ENCODE data around the gene AGRN. TPM values are rescaled to one million over a fixed set of nuclear protein-coding genes. Genes with fewer than 3 reads are reported as not detected.

The AGRN gene
- total and polyA plus RNA-seq, 8 donors = 96.8 to 208 (median 149) TPM

DNA sequence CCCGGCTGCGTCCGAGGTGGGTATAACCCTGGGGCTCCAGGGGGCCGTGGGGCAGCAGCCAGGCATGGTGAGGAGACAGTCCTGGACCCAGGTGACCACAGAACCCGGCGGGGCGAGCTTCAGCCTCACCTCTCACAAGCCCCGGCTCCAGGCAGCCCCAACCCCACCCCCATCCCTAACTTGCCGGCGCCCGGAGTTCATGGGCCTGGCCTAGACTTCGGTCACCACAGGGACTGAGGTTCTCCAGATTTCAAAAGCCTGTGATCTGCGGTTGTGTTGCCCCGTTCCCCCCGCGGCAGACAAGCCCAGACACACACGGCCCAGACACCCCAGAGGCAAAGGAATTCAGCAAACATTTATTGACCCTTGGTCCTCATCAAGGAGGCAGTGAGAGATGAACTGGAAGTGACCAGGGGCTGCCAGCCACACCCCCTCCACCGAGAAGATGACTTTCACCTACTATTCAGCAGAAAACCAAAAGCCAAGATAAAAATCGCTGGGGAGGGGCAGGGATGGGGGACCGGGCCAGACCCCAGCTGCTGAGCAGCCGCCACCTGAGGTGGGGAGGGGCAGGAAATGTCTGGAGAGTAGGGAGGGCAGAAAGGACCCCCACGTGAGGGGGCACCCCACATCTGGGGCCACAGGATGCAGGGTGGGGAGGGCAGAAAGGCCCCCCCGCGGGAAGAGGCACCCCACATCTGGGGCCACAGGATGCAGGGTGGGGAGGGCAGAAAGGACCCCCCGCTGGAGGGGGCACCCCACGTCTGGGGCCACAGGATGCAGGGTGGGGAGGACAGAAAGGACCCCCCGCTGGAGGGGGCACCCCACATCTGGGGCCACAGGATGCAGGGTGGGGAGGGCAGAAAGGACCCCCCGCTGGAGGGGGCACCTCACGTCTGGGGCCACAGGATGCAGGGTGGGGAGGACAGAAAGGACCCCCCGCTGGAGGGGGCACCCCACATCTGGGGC lies 24.0 kb upstream of the AGRN start:
- Histone ChIP-seq H3K27ac (no peak overlapping the region), H3K9me3 (peaks cover 0 to 9% of the 10 kb centered on the region in 2 donors), H3K36me3 (no peaks in the 10 kb centered on the region), H3K27me3 (peaks cover 11 to 77% of the 10 kb centered on the region in 2 donors), H3K4me3 (no peak overlapping the region), H3K4me1 (peaks cover 0 to 30% of the 10 kb centered on the region in 2 donors)
- ATAC-seq = no peak
- intact Hi-C loops (cut with DNase I) = no loop called here
- DNase-seq = peak in 1 of 4 donors; percentile 71
- TF ChIP-seq, protein P1, sequence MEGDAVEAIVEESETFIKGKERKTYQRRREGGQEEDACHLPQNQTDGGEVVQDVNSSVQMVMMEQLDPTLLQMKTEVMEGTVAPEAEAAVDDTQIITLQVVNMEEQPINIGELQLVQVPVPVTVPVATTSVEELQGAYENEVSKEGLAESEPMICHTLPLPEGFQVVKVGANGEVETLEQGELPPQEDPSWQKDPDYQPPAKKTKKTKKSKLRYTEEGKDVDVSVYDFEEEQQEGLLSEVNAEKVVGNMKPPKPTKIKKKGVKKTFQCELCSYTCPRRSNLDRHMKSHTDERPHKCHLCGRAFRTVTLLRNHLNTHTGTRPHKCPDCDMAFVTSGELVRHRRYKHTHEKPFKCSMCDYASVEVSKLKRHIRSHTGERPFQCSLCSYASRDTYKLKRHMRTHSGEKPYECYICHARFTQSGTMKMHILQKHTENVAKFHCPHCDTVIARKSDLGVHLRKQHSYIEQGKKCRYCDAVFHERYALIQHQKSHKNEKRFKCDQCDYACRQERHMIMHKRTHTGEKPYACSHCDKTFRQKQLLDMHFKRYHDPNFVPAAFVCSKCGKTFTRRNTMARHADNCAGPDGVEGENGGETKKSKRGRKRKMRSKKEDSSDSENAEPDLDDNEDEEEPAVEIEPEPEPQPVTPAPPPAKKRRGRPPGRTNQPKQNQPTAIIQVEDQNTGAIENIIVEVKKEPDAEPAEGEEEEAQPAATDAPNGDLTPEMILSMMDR (IDR thresholded peaks at IDR 0.05) = no peak

DNA sequence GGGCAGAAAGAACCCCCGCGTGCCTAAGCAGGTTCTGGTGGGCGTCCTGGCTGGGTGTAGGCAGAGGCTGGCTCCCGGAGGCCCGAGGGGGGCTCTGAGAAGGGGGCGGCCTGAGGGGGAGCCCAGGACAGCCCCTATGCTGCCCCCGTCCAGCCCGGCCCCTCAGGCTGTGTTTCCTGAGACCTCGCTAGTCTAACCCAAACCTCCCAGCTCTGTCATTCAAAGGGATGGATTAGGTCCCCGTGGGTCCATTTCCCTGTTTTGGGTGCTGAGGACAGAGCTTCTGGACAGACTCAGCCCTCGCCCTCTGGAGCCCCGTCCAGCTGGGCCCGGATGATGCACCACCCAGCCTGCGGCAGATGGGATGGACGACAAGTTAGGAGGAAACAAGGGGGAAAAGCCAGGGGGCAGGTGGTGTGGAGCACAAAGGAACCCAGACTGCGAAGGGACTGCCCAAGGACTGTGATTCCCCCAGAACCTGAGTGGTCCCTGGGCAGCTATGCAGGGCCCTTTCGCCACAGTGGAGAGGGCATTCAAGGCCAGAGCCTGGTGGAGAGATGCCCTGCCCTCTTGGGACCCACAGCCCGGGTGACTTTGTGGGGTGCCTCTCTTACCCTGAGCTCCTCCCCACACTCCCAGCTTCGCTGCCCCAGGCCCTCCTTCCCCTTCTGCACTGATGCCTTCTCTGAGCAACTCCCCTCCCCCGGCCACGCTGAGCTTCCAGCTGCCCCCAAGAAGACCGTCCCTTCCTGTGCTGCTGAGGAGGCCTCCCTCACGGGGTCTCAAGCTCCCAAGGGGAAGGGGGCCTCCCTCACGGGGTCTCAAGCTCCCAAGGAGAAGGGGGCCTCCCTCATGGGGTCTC lies 22.8 kb upstream of the AGRN start:
- H3K27me3 ChIP-seq = peaks cover 11 to 88% of the 10 kb centered on the region in 2 donors
- no peaks in the 10 kb centered on the region for H3K36me3 ChIP-seq
- ATAC-seq (no peak), DNase-seq (peak in 2 of 4 donors; percentile 33 to 45)
- peaks cover 0 to 5% of the 10 kb centered on the region in 2 donors for H3K9me3 ChIP-seq
- intact Hi-C loops (cut with DNase I) = no loop called here
- no peak overlapping the region for H3K4me3 ChIP-seq
- H3K27ac ChIP-seq = no peak overlapping the region
- peaks cover 0 to 39% of the 10 kb centered on the region in 2 donors for H3K4me1 ChIP-seq
- TF ChIP-seq, protein P1 (IDR thresholded peaks at IDR 0.05) = no peak

DNA sequence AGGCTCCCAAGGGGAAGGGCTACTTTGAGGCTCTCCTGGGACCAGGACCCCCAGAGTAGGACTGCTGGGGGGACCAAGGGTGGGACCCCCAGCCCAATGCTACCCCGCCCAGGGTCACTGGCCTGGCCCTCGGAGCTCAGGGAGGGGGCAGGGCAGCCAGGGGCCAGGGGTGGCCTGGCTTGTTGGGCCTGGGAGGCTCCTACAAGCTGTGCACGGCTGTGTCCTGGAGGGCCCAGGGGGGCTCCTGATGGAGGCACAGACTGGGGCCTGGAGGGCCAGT lies 22.3 kb upstream of the AGRN start:
- intact Hi-C loops (cut with DNase I) = no loop called here

DNA sequence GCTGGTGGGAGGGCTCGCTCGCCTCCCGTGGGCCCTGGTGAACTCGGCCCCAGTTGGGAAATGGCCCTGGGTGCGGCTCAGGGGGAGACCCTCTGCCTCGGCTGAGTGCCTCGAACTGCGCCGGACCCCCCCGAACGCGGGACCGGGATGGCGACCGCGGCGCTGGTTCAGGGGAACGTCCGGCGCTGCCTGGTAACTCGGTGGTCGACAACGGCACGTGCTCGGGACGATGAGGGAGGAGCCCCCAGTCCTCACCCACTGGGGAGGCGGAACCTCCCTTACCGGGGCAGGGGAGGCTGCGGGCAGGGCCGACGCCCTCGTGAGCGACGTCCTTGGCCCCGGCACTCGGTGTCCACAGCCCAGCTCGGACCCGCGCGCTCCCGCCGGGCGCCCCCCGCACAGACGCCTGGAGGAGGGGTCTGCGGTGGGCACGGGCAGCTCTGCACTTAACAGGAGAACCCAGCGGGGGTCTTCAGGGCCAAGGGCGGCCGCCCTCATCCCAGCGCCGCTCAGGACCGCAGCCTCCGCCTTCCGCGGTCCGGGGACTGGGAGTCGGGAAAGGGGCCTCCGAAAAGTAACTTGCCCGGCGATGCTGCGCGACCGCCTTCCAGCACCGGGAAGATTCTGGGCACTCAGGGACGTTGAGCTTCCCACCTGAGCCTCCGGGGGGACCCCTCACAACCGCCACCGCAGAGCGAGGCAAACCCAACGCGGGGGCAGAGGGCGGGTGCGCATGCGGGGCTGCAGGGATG lies 21.8 kb upstream of the AGRN start:
- H3K9me3 ChIP-seq = no peaks in the 10 kb centered on the region
- H3K27me3 ChIP-seq = peaks cover 11 to 97% of the 10 kb centered on the region in 2 donors
- peak in 1 of 4 donors; percentile 72 for DNase-seq
- peaks cover 0 to 40% of the 10 kb centered on the region in 2 donors for H3K4me1 ChIP-seq
- H3K27ac ChIP-seq = no peak overlapping the region
- TF ChIP-seq, protein P1 (IDR thresholded peaks at IDR 0.05) = no peak
- H3K4me3 ChIP-seq = peak overlapping the region; percentile 64 to 67
- no peak for ATAC-seq
- H3K36me3 ChIP-seq = no peaks in the 10 kb centered on the region
- intact Hi-C loops (cut with DNase I) = no loop called here

More for the DNA sequence above, 22.3 kb upstream of the AGRN start:
- H3K36me3 ChIP-seq = no peaks in the 10 kb centered on the region
- peaks cover 11 to 94% of the 10 kb centered on the region in 2 donors for H3K27me3 ChIP-seq
- ATAC-seq (no peak), DNase-seq (no peak)
- TF ChIP-seq, protein P1 (IDR thresholded peaks at IDR 0.05) = no peak
- no peak overlapping the region for H3K4me3 ChIP-seq
- peaks cover 0 to 40% of the 10 kb centered on the region in 2 donors for H3K4me1 ChIP-seq
- no peaks in the 10 kb centered on the region for H3K9me3 ChIP-seq
- H3K27ac ChIP-seq = no peak overlapping the region

Measured in left lung (tissue), 10 donors.